Measurements from ENCODE around the gene SLC51A. TPM values are rescaled to one million over a fixed set of nuclear protein-coding genes. Genes with fewer than 3 reads are reported as not detected.

The SLC51A gene
- polyA plus RNA-seq, 2 donors = 0.21 to 0.69 TPM

DNA sequence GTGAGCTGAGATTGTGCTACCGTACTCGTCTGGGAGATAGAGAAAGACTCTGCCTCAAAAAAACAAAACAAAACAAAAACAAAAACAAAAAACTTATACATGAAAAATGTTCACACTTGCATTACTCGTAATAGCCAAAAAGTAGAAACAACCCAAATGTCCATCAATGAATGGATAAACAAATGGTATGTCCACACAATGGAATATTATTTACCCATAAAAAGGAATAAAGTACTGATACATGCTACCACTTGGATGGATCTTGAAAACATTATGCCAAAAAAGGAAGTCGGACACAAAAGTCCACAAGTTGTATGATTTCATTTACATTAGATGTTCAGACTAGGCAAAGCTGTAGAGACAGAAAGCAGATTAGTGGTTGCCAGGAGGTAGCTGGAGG lies 44.5 kb downstream of the SLC51A start:
- Histone ChIP-seq H3K9me3 (ENCODE audit: control insufficient read depth in 2 of 2, insufficient read depth in 1 of 2, low read depth in 1 of 2, low read length in 1 of 2) (no peaks in the 10 kb centered on the region), H3K27me3 (ENCODE audit: control insufficient read depth in 1 of 2, insufficient read depth in 2 of 2, low read length in 2 of 2) (no peaks in the 10 kb centered on the region), H3K27ac (ENCODE audit: low read depth in 2 of 2, low read length in 1 of 2) (no peak overlapping the region), H3K36me3 (ENCODE audit: control insufficient read depth in 2 of 2, insufficient read depth in 2 of 2, low read length in 1 of 2) (peaks cover 0 to 2% of the 10 kb centered on the region in 2 donors), H3K4me1 (ENCODE audit: control insufficient read depth in 2 of 2, insufficient read depth in 2 of 2, low read length in 1 of 2) (no peaks in the 10 kb centered on the region), H3K4me3 (ENCODE audit: low read depth in 1 of 2, low read length in 2 of 2) (no peak overlapping the region)
- 96 to 97% methylated on average over 4 of the region's 4 CpGs for WGBS, 2 donors

GRCh38 chr3:196263819-196264218 lies 47.5 kb downstream of the SLC51A start:
- no peaks in the 10 kb centered on the region for H3K9me3 ChIP-seq (ENCODE audit: control insufficient read depth in 2 of 2, insufficient read depth in 1 of 2, low read depth in 1 of 2, low read length in 1 of 2)
- WGBS, 2 donors = 94 to 97% methylated on average over 7 of the region's 7 CpGs
- H3K27ac ChIP-seq (ENCODE audit: low read depth in 2 of 2, low read length in 1 of 2) = no peak overlapping the region
- no peak overlapping the region for H3K4me3 ChIP-seq (ENCODE audit: low read depth in 1 of 2, low read length in 2 of 2)
- peaks cover 0 to 5% of the 10 kb centered on the region in 2 donors for H3K36me3 ChIP-seq (ENCODE audit: control insufficient read depth in 2 of 2, insufficient read depth in 2 of 2, low read length in 1 of 2)
- H3K4me1 ChIP-seq (ENCODE audit: control insufficient read depth in 2 of 2, insufficient read depth in 2 of 2, low read length in 1 of 2) = no peaks in the 10 kb centered on the region
- H3K27me3 ChIP-seq (ENCODE audit: control insufficient read depth in 1 of 2, insufficient read depth in 2 of 2, low read length in 2 of 2) = no peaks in the 10 kb centered on the region

- 68 to 78% methylated on average over 9 of the region's 9 CpGs for WGBS, 2 donors
- H3K36me3 ChIP-seq (ENCODE audit: control insufficient read depth in 2 of 2, insufficient read depth in 2 of 2, low read length in 1 of 2) = peaks cover 0 to 16% of the 10 kb centered on the region in 2 donors
- no peaks in the 10 kb centered on the region for H3K27me3 ChIP-seq (ENCODE audit: control insufficient read depth in 1 of 2, insufficient read depth in 2 of 2, low read length in 2 of 2)
- H3K9me3 ChIP-seq (ENCODE audit: control insufficient read depth in 2 of 2, insufficient read depth in 1 of 2, low read depth in 1 of 2, low read length in 1 of 2) = no peaks in the 10 kb centered on the region
- no peaks in the 10 kb centered on the region for H3K4me1 ChIP-seq (ENCODE audit: control insufficient read depth in 2 of 2, insufficient read depth in 2 of 2, low read length in 1 of 2)
- H3K4me3 ChIP-seq (ENCODE audit: low read depth in 1 of 2, low read length in 2 of 2) = no peak overlapping the region
- peak overlapping the region in 1 of 2 donors; percentile 20 for H3K27ac ChIP-seq (ENCODE audit: low read depth in 2 of 2, low read length in 1 of 2)
Measured at GRCh38 chr3:196268284-196269163, 52.2 kb downstream of the SLC51A start.

GRCh38 chr3:196270499-196270898 lies 54.2 kb downstream of the SLC51A start:
- 92 to 94% methylated on average over 5 of the region's 5 CpGs for WGBS, 2 donors
- Histone ChIP-seq H3K27ac (ENCODE audit: low read depth in 2 of 2, low read length in 1 of 2) (no peak overlapping the region), H3K4me3 (ENCODE audit: low read depth in 1 of 2, low read length in 2 of 2) (no peak overlapping the region), H3K27me3 (ENCODE audit: control insufficient read depth in 1 of 2, insufficient read depth in 2 of 2, low read length in 2 of 2) (no peaks in the 10 kb centered on the region), H3K36me3 (ENCODE audit: control insufficient read depth in 2 of 2, insufficient read depth in 2 of 2, low read length in 1 of 2) (peaks cover 0 to 18% of the 10 kb centered on the region in 2 donors), H3K4me1 (ENCODE audit: control insufficient read depth in 2 of 2, insufficient read depth in 2 of 2, low read length in 1 of 2) (peaks cover 0 to 7% of the 10 kb centered on the region in 2 donors), H3K9me3 (ENCODE audit: control insufficient read depth in 2 of 2, insufficient read depth in 1 of 2, low read depth in 1 of 2, low read length in 1 of 2) (no peaks in the 10 kb centered on the region)

- Histone ChIP-seq H3K27ac (ENCODE audit: low read depth in 2 of 2, low read length in 1 of 2) (no peak overlapping the region), H3K27me3 (ENCODE audit: control insufficient read depth in 1 of 2, insufficient read depth in 2 of 2, low read length in 2 of 2) (no peaks in the 10 kb centered on the region), H3K36me3 (ENCODE audit: control insufficient read depth in 2 of 2, insufficient read depth in 2 of 2, low read length in 1 of 2) (peaks cover 0 to 15% of the 10 kb centered on the region in 2 donors), H3K9me3 (ENCODE audit: control insufficient read depth in 2 of 2, insufficient read depth in 1 of 2, low read depth in 1 of 2, low read length in 1 of 2) (no peaks in the 10 kb centered on the region), H3K4me3 (ENCODE audit: low read depth in 1 of 2, low read length in 2 of 2) (no peak overlapping the region), H3K4me1 (ENCODE audit: control insufficient read depth in 2 of 2, insufficient read depth in 2 of 2, low read length in 1 of 2) (peaks cover 0 to 7% of the 10 kb centered on the region in 2 donors)
- 97% methylated on average over 14 of the region's 14 CpGs for WGBS, 2 donors
Measured at GRCh38 chr3:196272826-196273225, 56.5 kb downstream of the SLC51A start.

GRCh38 chr3:196273655-196274054 lies 57.3 kb downstream of the SLC51A start:
- Histone ChIP-seq H3K27ac (ENCODE audit: low read depth in 2 of 2, low read length in 1 of 2) (peak overlapping the region; percentile 40 to 57), H3K9me3 (ENCODE audit: control insufficient read depth in 2 of 2, insufficient read depth in 1 of 2, low read depth in 1 of 2, low read length in 1 of 2) (no peaks in the 10 kb centered on the region), H3K27me3 (ENCODE audit: control insufficient read depth in 1 of 2, insufficient read depth in 2 of 2, low read length in 2 of 2) (no peaks in the 10 kb centered on the region), H3K4me3 (ENCODE audit: low read depth in 1 of 2, low read length in 2 of 2) (no peak overlapping the region), H3K36me3 (ENCODE audit: control insufficient read depth in 2 of 2, insufficient read depth in 2 of 2, low read length in 1 of 2) (peaks cover 0 to 15% of the 10 kb centered on the region in 2 donors), H3K4me1 (ENCODE audit: control insufficient read depth in 2 of 2, insufficient read depth in 2 of 2, low read length in 1 of 2) (peaks cover 0 to 9% of the 10 kb centered on the region in 2 donors)
- 95 to 97% methylated on average over 12 of the region's 12 CpGs for WGBS, 2 donors

GRCh38 chr3:196274585-196274984 lies 58.3 kb downstream of the SLC51A start:
- Histone ChIP-seq H3K4me1 (ENCODE audit: control insufficient read depth in 2 of 2, insufficient read depth in 2 of 2, low read length in 1 of 2) (peaks cover 0 to 14% of the 10 kb centered on the region in 2 donors), H3K9me3 (ENCODE audit: control insufficient read depth in 2 of 2, insufficient read depth in 1 of 2, low read depth in 1 of 2, low read length in 1 of 2) (no peaks in the 10 kb centered on the region), H3K4me3 (ENCODE audit: low read depth in 1 of 2, low read length in 2 of 2) (no peak overlapping the region), H3K27me3 (ENCODE audit: control insufficient read depth in 1 of 2, insufficient read depth in 2 of 2, low read length in 2 of 2) (no peaks in the 10 kb centered on the region), H3K36me3 (ENCODE audit: control insufficient read depth in 2 of 2, insufficient read depth in 2 of 2, low read length in 1 of 2) (peaks cover 0 to 15% of the 10 kb centered on the region in 2 donors), H3K27ac (ENCODE audit: low read depth in 2 of 2, low read length in 1 of 2) (peak overlapping the region; percentile 40 to 54)
- WGBS, 2 donors = 54 to 65% methylated on average over 5 of the region's 5 CpGs

DNA sequence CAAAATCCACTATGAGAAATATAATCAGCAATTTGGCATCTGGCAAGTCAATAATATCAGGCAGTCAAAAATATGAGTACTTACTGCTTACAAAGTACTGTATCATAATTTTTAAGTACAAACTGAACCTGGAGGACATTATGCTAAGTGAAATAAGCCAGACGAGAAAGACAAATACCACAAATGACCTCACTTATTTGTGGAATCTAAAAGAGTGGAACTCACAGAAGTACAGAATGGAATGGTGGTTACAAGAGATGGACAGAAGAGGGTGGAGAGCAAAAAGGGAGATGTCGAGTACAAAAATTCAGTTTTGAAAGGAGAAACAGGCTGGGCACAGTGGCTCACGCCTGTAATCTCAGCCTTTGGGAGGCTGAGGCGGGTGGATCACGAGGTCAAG lies 58.8 kb downstream of the SLC51A start:
- Histone ChIP-seq H3K27ac (ENCODE audit: low read depth in 2 of 2, low read length in 1 of 2) (no peak overlapping the region), H3K4me1 (ENCODE audit: control insufficient read depth in 2 of 2, insufficient read depth in 2 of 2, low read length in 1 of 2) (peaks cover 0 to 14% of the 10 kb centered on the region in 2 donors), H3K4me3 (ENCODE audit: low read depth in 1 of 2, low read length in 2 of 2) (no peak overlapping the region), H3K36me3 (ENCODE audit: control insufficient read depth in 2 of 2, insufficient read depth in 2 of 2, low read length in 1 of 2) (peaks cover 0 to 15% of the 10 kb centered on the region in 2 donors), H3K27me3 (ENCODE audit: control insufficient read depth in 1 of 2, insufficient read depth in 2 of 2, low read length in 2 of 2) (no peaks in the 10 kb centered on the region), H3K9me3 (ENCODE audit: control insufficient read depth in 2 of 2, insufficient read depth in 1 of 2, low read depth in 1 of 2, low read length in 1 of 2) (no peaks in the 10 kb centered on the region)
- 91 to 93% methylated on average over 5 of the region's 5 CpGs for WGBS, 2 donors

DNA sequence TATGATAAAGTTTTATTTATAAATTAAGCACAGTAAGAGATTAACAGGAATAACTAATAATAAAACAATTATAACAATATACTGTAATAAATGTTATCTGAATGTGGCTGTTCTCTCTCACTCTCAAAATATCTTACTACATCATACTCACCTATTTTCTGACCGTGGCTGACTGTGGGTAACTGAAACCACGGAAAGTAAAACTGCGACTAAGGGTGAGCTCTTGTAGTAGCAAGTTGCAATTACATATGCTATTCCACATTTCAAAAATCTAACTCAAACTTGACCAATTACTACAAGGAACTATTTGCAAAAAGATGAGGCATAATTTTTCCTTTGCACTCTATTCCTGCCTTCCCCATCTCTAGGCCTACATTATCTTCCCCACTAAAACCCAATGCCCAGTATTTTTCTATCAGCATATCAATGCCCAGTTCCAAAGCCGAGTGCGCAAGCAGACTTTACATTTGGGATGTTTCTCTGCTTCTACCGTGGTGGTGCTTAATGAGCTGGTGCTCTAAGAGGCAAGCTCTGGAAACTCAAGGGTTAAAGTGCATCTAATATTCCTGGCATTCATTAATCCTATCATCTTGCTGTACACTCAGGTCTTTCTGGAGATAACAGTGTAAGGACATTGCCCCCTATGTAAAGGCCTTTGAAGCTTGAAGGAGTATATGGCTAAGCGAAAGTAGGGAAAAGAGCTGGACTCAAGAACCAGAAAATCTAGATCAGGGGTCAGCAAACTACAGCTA lies 64.5 kb downstream of the SLC51A start:
- H3K9me3 ChIP-seq (ENCODE audit: control insufficient read depth in 2 of 2, insufficient read depth in 1 of 2, low read depth in 1 of 2, low read length in 1 of 2) = no peaks in the 10 kb centered on the region
- H3K36me3 ChIP-seq (ENCODE audit: control insufficient read depth in 2 of 2, insufficient read depth in 2 of 2, low read length in 1 of 2) = no peaks in the 10 kb centered on the region
- peaks cover 0 to 10% of the 10 kb centered on the region in 2 donors for H3K4me1 ChIP-seq (ENCODE audit: control insufficient read depth in 2 of 2, insufficient read depth in 2 of 2, low read length in 1 of 2)
- WGBS, 2 donors = 73 to 88% methylated on average over 7 of the region's 7 CpGs
- H3K4me3 ChIP-seq (ENCODE audit: low read depth in 1 of 2, low read length in 2 of 2) = no peak overlapping the region
- H3K27ac ChIP-seq (ENCODE audit: low read depth in 2 of 2, low read length in 1 of 2) = no peak overlapping the region
- no peaks in the 10 kb centered on the region for H3K27me3 ChIP-seq (ENCODE audit: control insufficient read depth in 1 of 2, insufficient read depth in 2 of 2, low read length in 2 of 2)
